Erythroblast (primary cell): ENCODE data around the gene DOP1B.

Experiments used
- GATA1 ChIP-seq: IDR thresholded peaks from 2 replicates; pipeline ENCODE4 v1.6.1; 2011; ENCODE audit warnings: low read depth, mild to moderate bottlenecking, control low read depth, low read length, moderate library complexity
- POLR2A ChIP-seq: IDR thresholded peaks from 2 replicates; pipeline ENCODE4 v1.6.1; 2011; ENCODE audit warnings: mild to moderate bottlenecking, low read length

GRCh38 chr21:36178349-36178748, 21.7 kb downstream of the DOP1B start:
- TF ChIP-seq POLR2A (no peak), GATA1 (no peak)
